WTC11 (cell line): ENCODE results near the gene PDCD10.

Experiments used
- AFF4 ChIP-seq: sonication (generic); formaldehyde crosslinking; IDR thresholded peaks from 2 replicates; pipeline ENCODE4 v1.8.1; 2023; ENCODE audit warnings: mild to moderate bottlenecking, missing genetic modification reagents, borderline replicate concordance
- ATF3 ChIP-seq: sonication (generic); formaldehyde crosslinking; conservative IDR thresholded peaks from 2 replicates; pipeline ENCODE4 v1.8.1; 2022; ENCODE audit warnings: mild to moderate bottlenecking, missing genetic modification reagents
- CTCF ChIP-seq: fragments of 200-600 bp; IDR thresholded peaks from 2 replicates; pipeline ENCODE4 v1.8.0; 2022; ENCODE audit warnings: antibody characterized with exemption
- E2F5 ChIP-seq: sonication (generic); formaldehyde crosslinking; IDR thresholded peaks from 2 replicates; pipeline ENCODE4 v1.8.1; 2022; ENCODE audit warnings: mild to moderate bottlenecking, moderate library complexity, missing genetic modification reagents
- ELF4 ChIP-seq: sonication (generic); formaldehyde crosslinking; IDR thresholded peaks from 2 replicates; pipeline ENCODE4 v1.8.1; 2022; ENCODE audit warnings: low read depth, mild to moderate bottlenecking, moderate library complexity, missing genetic modification reagents
- ESRRA ChIP-seq: sonication (generic); formaldehyde crosslinking; IDR thresholded peaks from 2 replicates; pipeline ENCODE4 v1.8.1; 2022; ENCODE audit warnings: mild to moderate bottlenecking, missing genetic modification reagents, borderline replicate concordance
- IRF2 ChIP-seq: sonication (generic); formaldehyde crosslinking; IDR thresholded peaks from 2 replicates; pipeline ENCODE4 v1.8.0; 2022; ENCODE audit warnings: low read depth, missing genetic modification reagents, borderline replicate concordance
- MAX ChIP-seq: sonication (generic); formaldehyde crosslinking; IDR thresholded peaks from 2 replicates; pipeline ENCODE4 v1.8.0; 2022; ENCODE audit warnings: mild to moderate bottlenecking, missing genetic modification reagents
- SMAD4 ChIP-seq: sonication (generic); formaldehyde crosslinking; IDR thresholded peaks from 2 replicates; pipeline ENCODE4 v1.8.0; 2022; ENCODE audit warnings: mild to moderate bottlenecking, missing genetic modification reagents
- USF2 ChIP-seq: sonication (generic); formaldehyde crosslinking; IDR thresholded peaks from 2 replicates; pipeline ENCODE4 v1.8.1; 2023; ENCODE audit warnings: mild to moderate bottlenecking, missing genetic modification reagents, moderate library complexity
- ZNF425 ChIP-seq: fragments of 250-450 bp; sonication (Bioruptor Pico); conservative IDR thresholded peaks from 2 replicates; pipeline ENCODE4 v1.9.0; 2021; ENCODE audit warnings: mild to moderate bottlenecking

- TF ChIP-seq SMAD4, result no peak
- TF ChIP-seq CTCF, result no peak
- TF ChIP-seq IRF2 (CRISPR knock-in tag), result no peak
- no peak for TF ChIP-seq AFF4 (CRISPR knock-in tag)
- TF ChIP-seq ATF3 (CRISPR knock-in tag), result no peak
- no peak for TF ChIP-seq ELF4 (CRISPR knock-in tag)
- TF ChIP-seq ZNF425 (CRISPR knock-in tag), result no peak
- no peak for TF ChIP-seq USF2 (CRISPR knock-in tag)
- no peak for TF ChIP-seq ESRRA
- no peak for TF ChIP-seq MAX (CRISPR knock-in tag)
- TF ChIP-seq E2F5, result no peak
Observed at GRCh38 chr3:167739190-167739810, 4.6 kb upstream of the PDCD10 start.
